Myocyte (in vitro differentiated cells): ENCODE data around the gene RIPOR1. TPM values are rescaled to one million over a fixed set of nuclear protein-coding genes. Genes with fewer than 3 reads are reported as not detected.
"Not testable (repeated sequence)": the region's sequence is repeated elsewhere in the genome, so short reads cannot be mapped to it uniquely, and the experiment has no call there.

Experiments
- DNase-seq: peaks from one replicate; pipeline ENCODE4 v3.0.0-alpha.2; 2012; ENCODE audit warnings: low read depth
- total RNA-seq: library from RNA; depleted of rRNA; stranded (reverse); fragments of >200 nt; gene quantifications from 2 replicates; pipeline ENCODE4 v1.2.3, GENCODE V29; 2014

Gene RIPOR1
- total RNA-seq, 1 donor from 2014 or later = 32.4 TPM

GRCh38 chr16:67517155-67517445 is 11.5 kb upstream of the RIPOR1 start:
- DNase-seq = no peak

- no peak for DNase-seq
Measured at GRCh38 chr16:67517661-67518423, 10.8 kb upstream of the RIPOR1 start.

GRCh38 chr16:67518676-67519075 is 10.0 kb upstream of the RIPOR1 start:
- no peak for DNase-seq

- no peak for DNase-seq
Measured at GRCh38 chr16:67519242-67519641, 9.4 kb upstream of the RIPOR1 start.

GRCh38 chr16:67521095-67521804 is 7.4 kb upstream of the RIPOR1 start:
- DNase-seq = peak; percentile 98

GRCh38 chr16:67525176-67525860 is 3.3 kb upstream of the RIPOR1 start:
- peak; percentile 65 for DNase-seq

- no peak for DNase-seq
Measured at GRCh38 chr16:67526149-67526791, 2.4 kb upstream of the RIPOR1 start.

- DNase-seq = peak; percentile 47
Measured at GRCh38 chr16:67528870-67529581, 397 bp downstream of the RIPOR1 start.

GRCh38 chr16:67529582-67530012 is 968 bp downstream of the RIPOR1 start:
- peak; percentile 49 for DNase-seq

- DNase-seq = peak; percentile 86
Measured at GRCh38 chr16:67530013-67530939, 1.6 kb downstream of the RIPOR1 start.

- no peak for DNase-seq
Measured at GRCh38 chr16:67531247-67531646, 2.6 kb downstream of the RIPOR1 start.

- no peak for DNase-seq
Measured at GRCh38 chr16:67533024-67533560, 4.5 kb downstream of the RIPOR1 start.

GRCh38 chr16:67533987-67534386 is 5.4 kb downstream of the RIPOR1 start:
- DNase-seq = not testable (repeated sequence)

- DNase-seq = no peak
Measured at GRCh38 chr16:67534431-67534830, 5.8 kb downstream of the RIPOR1 start.

- no peak for DNase-seq
Measured at GRCh38 chr16:67535201-67535600, 6.6 kb downstream of the RIPOR1 start.

GRCh38 chr16:67537270-67537635 is 8.6 kb downstream of the RIPOR1 start:
- peak; percentile 32 for DNase-seq

- no peak for DNase-seq
Measured at GRCh38 chr16:67537636-67538591, 9.3 kb downstream of the RIPOR1 start.

- DNase-seq = peak; percentile 15
Measured at GRCh38 chr16:67538666-67539101, 10.1 kb downstream of the RIPOR1 start.
